Fibroblast of mammary gland (primary cell): ENCODE results near the gene STMN1.
"Not testable (repeated sequence)": the region's sequence is repeated elsewhere in the genome, so short reads cannot be mapped to it uniquely, and the experiment has no call there.

ENCODE experiments used
- DNase-seq: peaks from one replicate; pipeline ENCODE4 v3.0.0-alpha.2; 2010; ENCODE audit warnings: low read depth
- H3K4me3 ChIP-seq: 2 replicates; pipeline ENCODE4 v1.5.1; 2011; ENCODE audit warnings: low read depth, mild to moderate bottlenecking, low read length, moderate library complexity; ENCODE audit not compliant: control insufficient read depth
- CTCF ChIP-seq: conservative IDR thresholded peaks from 2 replicates; pipeline ENCODE4 v1.5.1; 2011; ENCODE audit warnings: low read depth, low read length, inconsistent platforms; ENCODE audit not compliant: control insufficient read depth, insufficient read depth

STMN1 gene

GRCh38 chr1:25945761-25946160 is 39.5 kb upstream of the STMN1 start:
- TF ChIP-seq CTCF = no peak
- DNase-seq = no peak
- H3K4me3 ChIP-seq = no peak overlapping the region

GRCh38 chr1:25944986-25945385 is 38.8 kb upstream of the STMN1 start:
- TF ChIP-seq CTCF = no peak
- DNase-seq = peak; percentile 23
- no peak overlapping the region for H3K4me3 ChIP-seq

GRCh38 chr1:25943511-25943910 is 37.3 kb upstream of the STMN1 start:
- not testable (repeated sequence) for H3K4me3 ChIP-seq, DNase-seq

- no peak for DNase-seq
- no peak for TF ChIP-seq CTCF
Observed at GRCh38 chr1:25936947-25937346, 30.7 kb upstream of the STMN1 start.

GRCh38 chr1:25933479-25934365 is 27.5 kb upstream of the STMN1 start:
- no peak for TF ChIP-seq CTCF
- DNase-seq = no peak
- no peak overlapping the region for H3K4me3 ChIP-seq

More at GRCh38 chr1:25936947-25937346, 30.7 kb upstream of the STMN1 start:
- no peak overlapping the region for H3K4me3 ChIP-seq

GRCh38 chr1:25932811-25933400 is 26.7 kb upstream of the STMN1 start:
- DNase-seq = not testable (repeated sequence)

GRCh38 chr1:25932321-25932720 is 26.1 kb upstream of the STMN1 start:
- no peak overlapping the region for H3K4me3 ChIP-seq
- DNase-seq = no peak
- TF ChIP-seq CTCF = no peak

More at GRCh38 chr1:25932811-25933400, 26.7 kb upstream of the STMN1 start:
- H3K4me3 ChIP-seq = not testable (repeated sequence)
